Psoas muscle (tissue), 8 donors: ENCODE data around the gene RHBDL3. TPM values are rescaled to one million over a fixed set of nuclear protein-coding genes. Genes with fewer than 3 reads are reported as not detected.
"Not testable (repeated sequence)": the region's sequence is repeated elsewhere in the genome, so short reads cannot be mapped to it uniquely, and the experiment has no call there.

Experiments used
- ATAC-seq, 4 donors: fragments of 200-7000 bp; cut with Tn5 transposase; one replicate each; pipeline ENCODE4 v1.9.1; 2020; ENCODE audit warnings: moderate library complexity in 3 of 4, mild to moderate bottlenecking in 2 of 4
- DNase-seq, 2 donors: peaks; one replicate each; pipeline ENCODE4 v3.0.0-alpha.2; 2020
- H3K27ac ChIP-seq: fragments of 200-600 bp; one replicate; pipeline ENCODE4 v1.8.0; 2022
- H3K27me3 ChIP-seq, 3 donors: fragments of 200-600 bp in 1 of 3; one replicate each; pipeline versions ENCODE4 v1.6.1 to v1.8.0; 2013 to 2022; ENCODE audit warnings: low read length in 2 of 3, mild to moderate bottlenecking in 2 of 3, moderate library complexity in 1 of 3; ENCODE audit not compliant: insufficient read depth in 3 of 3
- H3K36me3 ChIP-seq, 2 donors: fragments of 200-600 bp in 1 of 2; one replicate each; pipeline versions ENCODE4 v1.6.1 to v1.8.0; 2013 to 2022; ENCODE audit warnings: low read depth in 1 of 2, mild to moderate bottlenecking in 1 of 2, moderate library complexity in 1 of 2; ENCODE audit not compliant: insufficient read depth in 1 of 2
- H3K4me1 ChIP-seq: fragments of 200-600 bp; one replicate; pipeline ENCODE4 v1.8.0; 2022
- H3K4me3 ChIP-seq: fragments of 200-600 bp; one replicate; pipeline ENCODE4 v1.8.0; 2022; ENCODE audit warnings: mild to moderate bottlenecking
- H3K9me3 ChIP-seq: fragments of 200-600 bp; one replicate; pipeline ENCODE4 v1.8.0; 2022
- WGBS, 3 donors: extraction: QIAGEN DNeasy Blood & Tissue Kit; methylation state at CpG; one replicate each; pipeline versions ENCODE4 v1.1.6 to v1.1.7; 2013; 5-methylcytosine and 5-hydroxymethylcytosine counted together
- intact Hi-C, 2 donors: fragments of 100-400 bp; cut with DNase I; formaldehyde crosslinking; loops; one replicate each; pipeline versions ENCODE4 v1.11.0 to v1.14.2; 2022
- polyA plus RNA-seq, 3 donors: library from polyadenylated mRNA; stranded (reverse); fragments of 200-250 nt; gene quantifications; one replicate each; pipeline ENCODE4 v1.2.3, GENCODE V29; 2013
- total RNA-seq, 4 donors: library from RNA; stranded (reverse); fragmentation: NEBNext Ultra II Directional in 2 of 4; extraction: Animal tissue kit (Norgen Biotek cat#: 25700) in 2 of 4; gene quantifications; one replicate each; pipeline versions ENCODE4 v1.2.1 to v1.2.4, GENCODE V29; 2021 to 2023
- TF ChIP-seq, protein P1 (sequence below): fragments of 200-600 bp; IDR thresholded peaks from one replicate; pipeline ENCODE4 v1.8.0; 2022; ENCODE audit warnings: antibody characterized with exemption
- donor health status: healthy with polysubstance abuse.
- donor health status: DM: no; HTN: no; CAD: no; lungs with moderate emphysema.
- donor health status: Bipolar disorder and iron deficiency.
- donor health status: healthy.
- donor health status: DM: yes; HTN: yes; CAD: no.
- donor health status: DM: no; HTN: no; CAD: no.
- donor health status: DM: no; HTN: no; CAD: no.
- donor health status: DM: yes; HTN: yes; CAD: no.

Gene RHBDL3
- total and polyA plus RNA-seq, 7 donors = 0.04 to 0.19 (median 0.12) TPM; not detected in 1

DNA sequence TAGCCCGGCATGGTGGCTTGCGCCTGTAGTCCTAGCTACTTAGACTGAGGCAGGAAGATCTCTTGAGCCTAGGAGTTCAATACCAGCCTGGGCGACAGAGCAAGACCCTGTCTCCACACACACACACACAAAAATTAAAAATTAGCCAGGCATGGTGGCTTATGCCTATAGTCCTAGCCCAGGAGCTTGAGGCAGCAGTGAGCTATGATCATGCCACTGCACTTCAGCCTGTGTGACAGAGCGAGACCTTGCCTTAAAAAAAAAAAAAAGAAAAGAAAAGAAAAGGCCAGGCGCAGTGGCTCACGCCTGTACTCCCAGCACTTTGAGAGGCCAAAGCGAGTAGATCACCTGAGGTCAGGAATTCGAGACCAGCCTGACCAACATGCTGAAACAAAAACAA lies 52.4 kb downstream of the RHBDL3 start:
- no peaks in the 10 kb centered on the region for H3K9me3 ChIP-seq

DNA sequence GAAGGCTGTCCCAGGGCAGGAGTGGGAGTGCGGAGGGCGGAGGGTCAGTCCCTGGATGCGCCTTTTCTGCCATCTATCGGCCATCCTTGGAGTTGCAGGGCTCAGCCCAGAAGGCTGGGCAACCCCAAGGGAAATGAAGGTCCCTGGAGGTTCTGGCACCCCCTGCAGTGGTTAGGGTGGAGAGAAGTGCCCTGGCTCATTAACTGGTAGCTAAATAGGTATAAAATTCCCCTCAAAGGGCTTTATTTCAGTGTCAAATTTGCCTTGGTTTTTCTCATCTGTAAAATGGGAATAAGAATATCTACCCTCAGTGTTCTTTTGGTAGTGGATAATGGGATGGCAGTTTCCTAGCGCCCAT lies 53.9 kb downstream of the RHBDL3 start:
- TF ChIP-seq, protein P1, sequence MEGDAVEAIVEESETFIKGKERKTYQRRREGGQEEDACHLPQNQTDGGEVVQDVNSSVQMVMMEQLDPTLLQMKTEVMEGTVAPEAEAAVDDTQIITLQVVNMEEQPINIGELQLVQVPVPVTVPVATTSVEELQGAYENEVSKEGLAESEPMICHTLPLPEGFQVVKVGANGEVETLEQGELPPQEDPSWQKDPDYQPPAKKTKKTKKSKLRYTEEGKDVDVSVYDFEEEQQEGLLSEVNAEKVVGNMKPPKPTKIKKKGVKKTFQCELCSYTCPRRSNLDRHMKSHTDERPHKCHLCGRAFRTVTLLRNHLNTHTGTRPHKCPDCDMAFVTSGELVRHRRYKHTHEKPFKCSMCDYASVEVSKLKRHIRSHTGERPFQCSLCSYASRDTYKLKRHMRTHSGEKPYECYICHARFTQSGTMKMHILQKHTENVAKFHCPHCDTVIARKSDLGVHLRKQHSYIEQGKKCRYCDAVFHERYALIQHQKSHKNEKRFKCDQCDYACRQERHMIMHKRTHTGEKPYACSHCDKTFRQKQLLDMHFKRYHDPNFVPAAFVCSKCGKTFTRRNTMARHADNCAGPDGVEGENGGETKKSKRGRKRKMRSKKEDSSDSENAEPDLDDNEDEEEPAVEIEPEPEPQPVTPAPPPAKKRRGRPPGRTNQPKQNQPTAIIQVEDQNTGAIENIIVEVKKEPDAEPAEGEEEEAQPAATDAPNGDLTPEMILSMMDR = peak; percentile 89
- H3K27ac ChIP-seq = no peak overlapping the region
- DNase-seq (peak; percentile 76 to 81), ATAC-seq (peak; percentile 86 to 93 (median 88))
- H3K4me1 ChIP-seq = no peaks in the 10 kb centered on the region
- intact Hi-C loops = loop anchor here (1.0 to 2.0 kb wide), 2 partner anchors 66 to 67 kb away; no protein-coding TSS in a partner anchor
- no peaks in the 10 kb centered on the region for H3K27me3 ChIP-seq
- H3K4me3 ChIP-seq = no peak overlapping the region
- no peaks in the 10 kb centered on the region for H3K9me3 ChIP-seq
- no peaks in the 10 kb centered on the region for H3K36me3 ChIP-seq
- 12 to 19% (median 13%) methylated on average over 5 of the region's 5 CpGs for WGBS, 3 donors

More for the DNA sequence above, 52.4 kb downstream of the RHBDL3 start:
- 89 to 95% (median 94%) methylated on average over 8 of the region's 8 CpGs for WGBS, 3 donors
- Histone ChIP-seq H3K27me3 (no peaks in the 10 kb centered on the region), H3K4me3 (no peak overlapping the region), H3K36me3 (no peaks in the 10 kb centered on the region), H3K4me1 (no peaks in the 10 kb centered on the region), H3K27ac (no peak overlapping the region)
- intact Hi-C loops = loop anchor here in 1 of 2 donors (2.0 kb wide), 1 partner anchor 65 kb away; no protein-coding TSS in a partner anchor
- TF ChIP-seq, protein P1 = no peak
- DNase-seq (no peak), ATAC-seq (no peak)

DNA sequence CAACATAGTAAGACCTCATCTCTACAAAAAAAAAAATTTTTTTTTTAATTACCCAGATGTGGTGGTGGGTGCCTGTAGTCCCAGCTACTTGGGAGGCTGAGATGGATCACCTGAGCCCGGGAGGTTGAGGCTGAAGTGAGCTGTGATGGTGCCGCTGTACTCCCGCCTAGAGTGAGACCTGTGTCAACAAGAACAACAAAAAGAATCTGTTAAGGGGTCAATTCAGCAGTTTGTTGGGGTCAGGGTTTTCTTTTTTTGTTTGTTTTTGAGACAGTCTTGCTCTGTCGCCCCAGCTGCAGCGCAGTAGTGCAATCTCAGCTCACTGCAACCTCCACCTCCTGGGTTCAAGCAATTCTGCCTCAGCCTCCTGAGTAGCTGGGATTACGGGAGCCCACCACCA lies 54.4 kb downstream of the RHBDL3 start:
- H3K4me1 ChIP-seq, DNase-seq, H3K27ac ChIP-seq, intact Hi-C loops, H3K9me3 ChIP-seq, ATAC-seq, H3K27me3 ChIP-seq, H3K36me3 ChIP-seq, H3K4me3 ChIP-seq: not testable (repeated sequence)
- WGBS, 3 donors = 91 to 94% (median 93%) methylated on average over 6 of the region's 6 CpGs

DNA sequence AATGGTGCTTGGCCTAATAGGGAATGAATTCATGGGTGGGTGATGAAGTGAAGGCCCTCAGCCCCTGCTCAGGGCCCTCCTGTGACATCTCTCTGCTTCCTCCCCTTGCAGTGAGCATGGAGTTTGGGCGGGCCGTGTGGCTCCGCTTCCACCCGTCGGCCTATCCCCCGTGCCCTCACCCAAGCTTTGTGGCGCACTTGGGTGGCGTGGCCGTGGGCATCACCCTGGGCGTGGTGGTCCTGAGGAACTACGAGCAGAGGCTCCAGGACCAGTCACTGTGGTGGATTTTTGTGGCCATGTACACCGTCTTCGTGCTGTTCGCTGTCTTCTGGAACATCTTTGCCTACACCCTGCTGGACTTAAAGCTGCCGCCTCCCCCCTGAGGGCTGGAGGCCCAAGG lies 55.2 kb downstream of the RHBDL3 start:
- Histone ChIP-seq H3K36me3 (no peaks in the 10 kb centered on the region), H3K27me3 (no peaks in the 10 kb centered on the region), H3K27ac (no peak overlapping the region), H3K9me3 (no peaks in the 10 kb centered on the region), H3K4me3 (no peak overlapping the region), H3K4me1 (no peaks in the 10 kb centered on the region)
- no peak for ATAC-seq
- TF ChIP-seq, protein P1 = no peak
- WGBS, 3 donors = 95% methylated on average over 15 of the region's 15 CpGs
- no peak for DNase-seq
- intact Hi-C loops = no loop called here

DNA sequence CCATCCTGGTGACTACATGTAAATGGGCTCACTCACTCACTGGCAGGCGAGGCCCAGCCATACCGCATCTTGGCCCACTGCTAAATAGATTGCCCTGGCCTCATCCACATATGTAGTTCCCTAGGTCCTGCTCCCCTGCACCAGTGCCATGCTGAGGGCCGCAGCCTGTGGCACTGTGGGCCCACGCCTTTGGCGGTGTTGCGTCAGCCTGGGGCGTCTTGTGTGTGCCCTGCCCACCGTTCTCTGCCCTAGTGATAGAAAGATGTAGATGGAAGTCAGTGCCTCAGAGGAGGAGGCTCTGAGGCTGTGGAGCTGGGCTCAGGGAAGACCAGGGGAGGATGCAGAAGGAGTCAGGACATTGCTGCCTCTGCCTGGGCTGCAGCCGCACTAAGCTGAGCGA lies 57.4 kb downstream of the RHBDL3 start:
- intact Hi-C loops = no loop called here
- Histone ChIP-seq H3K27ac (no peak overlapping the region), H3K4me1 (no peaks in the 10 kb centered on the region), H3K27me3 (no peaks in the 10 kb centered on the region), H3K36me3 (no peaks in the 10 kb centered on the region), H3K9me3 (no peaks in the 10 kb centered on the region), H3K4me3 (no peak overlapping the region)
- 92 to 94% (median 94%) methylated on average over 10 of the region's 10 CpGs for WGBS, 3 donors
- TF ChIP-seq, protein P1 = no peak
- DNase-seq (no peak), ATAC-seq (no peak)
